ENCODE measurements around the gene IFT27.
"Not testable (repeated sequence)": the region's sequence is repeated elsewhere in the genome, so short reads cannot be mapped to it uniquely, and the experiment has no call there.

The IFT27 gene

DNA sequence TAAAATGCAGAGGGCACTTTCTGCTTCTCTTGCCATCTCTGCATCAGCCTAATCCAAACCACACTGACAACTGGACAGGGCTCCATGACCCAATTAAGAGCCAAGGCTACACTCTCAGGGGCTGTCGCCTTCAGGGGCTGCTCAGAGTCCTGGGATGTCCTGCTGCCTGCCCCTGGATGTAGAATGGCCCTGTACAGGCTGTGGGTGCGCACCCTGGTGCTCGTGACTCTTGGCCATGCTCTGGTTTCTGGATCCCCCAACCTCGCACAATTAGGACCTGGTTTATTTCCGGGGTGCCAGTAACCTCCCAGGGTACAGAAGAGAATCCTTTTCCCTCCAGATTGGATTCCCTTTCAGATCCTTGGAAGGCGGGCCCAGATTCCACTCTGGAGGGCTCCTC lies 11.3 kb downstream of the IFT27 start:
- DNase-seq: no peak

DNA sequence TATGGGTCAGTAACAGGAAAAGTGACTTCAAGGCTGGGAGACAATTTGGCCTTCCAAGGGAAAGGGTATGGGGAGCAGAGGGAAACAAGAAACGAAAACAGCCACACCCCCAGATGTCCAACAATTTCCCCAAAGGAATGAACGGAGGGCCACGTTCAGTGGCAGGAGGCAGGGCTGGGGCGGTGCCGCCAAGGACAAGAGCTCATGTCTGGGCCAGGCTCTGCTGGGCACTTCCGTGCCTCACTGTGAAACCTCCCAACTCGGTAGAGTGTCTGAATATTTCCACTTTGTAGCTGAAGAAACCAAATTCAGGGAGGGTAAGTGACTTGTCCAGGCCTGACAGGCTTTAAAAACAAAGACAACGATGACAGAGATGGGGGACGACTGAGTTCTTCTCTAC lies 11.9 kb downstream of the IFT27 start:
- DNase-seq: no peak

DNA sequence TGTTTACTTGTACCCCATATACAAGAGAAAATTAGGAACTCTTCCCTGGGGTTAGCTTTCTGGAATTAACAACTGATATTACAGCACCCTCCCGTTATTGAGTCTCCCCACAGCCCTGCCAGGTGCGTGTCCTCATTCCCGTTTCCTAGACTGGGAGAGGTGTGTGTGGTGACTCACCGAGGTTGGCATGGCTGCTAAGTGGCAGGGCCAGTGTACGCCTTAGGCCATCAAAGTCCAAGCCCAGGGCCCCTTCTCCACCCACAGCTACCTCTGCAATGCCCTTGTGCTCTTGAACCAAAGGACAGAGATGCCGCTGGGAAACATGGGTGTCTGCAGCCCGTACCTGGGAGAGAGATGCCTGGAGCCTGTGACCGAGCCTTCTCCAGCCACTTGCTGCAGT lies 12.3 kb downstream of the IFT27 start:
- no peak for DNase-seq

DNA sequence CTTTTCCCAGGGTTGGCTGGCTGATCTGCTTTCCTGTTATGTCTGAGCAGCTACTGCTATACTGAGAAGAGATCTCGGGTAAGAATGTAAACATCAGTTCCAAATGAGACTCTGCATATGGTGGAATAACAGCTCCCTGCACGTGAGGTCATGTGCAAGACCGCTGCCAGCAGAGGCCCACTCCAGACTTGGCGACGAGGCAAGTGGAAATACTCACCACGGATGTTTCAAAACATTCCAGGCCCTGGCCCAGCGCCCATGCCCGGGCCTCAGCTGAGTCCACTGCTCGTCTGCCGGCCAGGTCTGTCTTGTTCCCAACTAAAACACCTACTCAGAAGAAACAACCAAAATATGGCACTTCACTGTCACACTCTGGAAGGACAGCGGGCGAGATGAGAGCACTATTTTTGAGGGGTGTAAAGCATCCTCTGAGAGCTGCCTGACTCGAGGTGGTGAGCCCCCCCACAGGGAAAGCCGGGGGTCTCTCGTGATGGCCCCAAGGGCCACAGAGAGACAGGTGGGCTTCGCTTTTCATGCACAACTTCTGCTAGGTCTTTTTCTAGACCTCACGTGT lies 13.1 kb downstream of the IFT27 start:
- no peak for DNase-seq

GRCh38 chr22:36761553-36762240 lies 14.2 kb downstream of the IFT27 start:
- no peak for DNase-seq

GRCh38 chr22:36760786-36761185 lies 15.1 kb downstream of the IFT27 start:
- no peak for DNase-seq

GRCh38 chr22:36759481-36760159 lies 16.3 kb downstream of the IFT27 start:
- no peak for DNase-seq

DNA sequence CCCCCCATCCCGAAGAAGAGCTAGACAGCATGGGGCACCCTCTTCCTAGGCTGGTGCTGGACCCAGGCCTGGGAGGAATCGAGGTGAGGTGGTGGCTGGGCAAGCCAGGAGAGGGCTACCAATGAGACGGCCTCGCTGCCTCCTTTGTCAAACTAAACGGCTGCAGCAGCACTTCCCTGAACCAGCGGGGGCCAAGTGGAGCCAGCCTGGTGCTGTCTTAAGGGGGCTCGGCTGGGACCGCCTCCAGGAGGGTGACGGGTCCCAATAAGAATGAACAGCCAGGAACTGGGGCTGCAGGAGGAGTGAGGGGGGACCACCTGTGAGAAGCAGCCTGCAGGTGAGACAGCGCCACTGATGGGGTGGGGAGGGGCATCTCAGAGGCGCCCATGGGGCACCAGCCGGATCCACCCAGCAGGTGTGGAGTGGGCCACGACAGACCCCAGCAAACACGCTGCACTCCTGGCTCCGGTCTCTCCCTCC lies 17.1 kb downstream of the IFT27 start:
- no peak for DNase-seq

GRCh38 chr22:36757668-36758211 lies 18.2 kb downstream of the IFT27 start:
- DNase-seq: peak; percentile 76

DNA sequence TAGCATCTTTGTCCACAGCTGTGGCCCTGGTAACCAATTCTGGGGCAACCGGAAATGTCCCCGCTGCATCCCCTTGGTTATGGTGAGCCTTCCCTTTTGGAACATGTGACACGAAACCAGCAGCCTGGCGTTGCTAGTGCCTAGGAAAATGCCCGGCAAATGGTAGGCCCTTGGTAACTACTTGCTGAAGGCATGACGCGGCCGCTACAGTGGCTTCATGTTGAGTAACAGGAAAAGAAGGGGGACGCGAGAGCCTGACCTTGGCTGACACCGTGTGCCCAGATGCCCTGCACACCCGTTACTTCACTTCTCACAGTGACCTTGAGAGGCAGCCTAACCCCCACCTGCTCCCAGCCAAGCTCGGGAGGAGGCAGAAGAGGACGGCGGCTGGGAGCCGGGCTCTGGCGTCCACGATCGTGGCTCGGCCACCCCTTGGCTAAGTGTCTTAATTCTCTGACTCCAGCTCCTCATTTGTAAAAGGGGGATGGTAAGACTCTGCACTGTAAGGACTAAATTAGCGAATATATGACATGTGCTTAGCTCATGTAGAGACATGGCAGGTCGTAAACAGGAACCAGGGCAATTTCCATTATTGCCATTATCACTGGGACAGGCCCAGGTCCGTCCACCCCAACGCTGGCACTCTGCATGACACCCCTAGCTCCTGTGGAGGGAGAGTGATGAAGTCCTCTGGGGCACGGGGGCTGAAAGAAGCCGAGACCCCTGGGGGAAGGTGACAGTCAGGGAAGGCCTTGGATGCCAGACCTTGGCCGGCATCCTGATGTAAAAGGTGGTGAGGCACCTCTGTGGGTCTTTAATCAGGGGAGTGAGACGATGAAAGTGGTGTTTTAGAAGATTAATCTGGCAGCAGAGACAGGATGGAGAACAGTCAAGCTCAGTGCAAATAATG lies 18.9 kb downstream of the IFT27 start:
- no peak for DNase-seq

DNA sequence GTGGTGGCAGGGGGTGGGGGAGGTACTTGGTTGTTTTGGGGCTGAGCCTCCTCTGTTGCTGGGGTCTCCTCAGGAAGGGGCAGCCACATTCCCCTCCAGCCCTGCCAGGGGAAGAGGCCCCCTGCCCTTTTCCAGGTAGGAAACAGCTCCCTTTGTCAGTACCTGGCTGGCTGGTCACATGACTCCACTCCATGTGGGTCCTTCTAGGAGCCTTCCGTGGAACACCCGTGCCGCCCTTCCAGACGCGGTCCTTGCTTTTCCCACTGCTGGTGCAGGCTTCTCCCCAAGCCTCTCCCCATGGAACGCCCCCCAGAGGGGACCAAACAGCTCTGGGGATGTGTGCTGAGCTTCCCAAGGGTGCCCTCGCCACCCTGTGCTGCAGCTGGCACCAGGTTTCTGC lies 19.9 kb downstream of the IFT27 start:
- peak; percentile 7 for DNase-seq

DNA sequence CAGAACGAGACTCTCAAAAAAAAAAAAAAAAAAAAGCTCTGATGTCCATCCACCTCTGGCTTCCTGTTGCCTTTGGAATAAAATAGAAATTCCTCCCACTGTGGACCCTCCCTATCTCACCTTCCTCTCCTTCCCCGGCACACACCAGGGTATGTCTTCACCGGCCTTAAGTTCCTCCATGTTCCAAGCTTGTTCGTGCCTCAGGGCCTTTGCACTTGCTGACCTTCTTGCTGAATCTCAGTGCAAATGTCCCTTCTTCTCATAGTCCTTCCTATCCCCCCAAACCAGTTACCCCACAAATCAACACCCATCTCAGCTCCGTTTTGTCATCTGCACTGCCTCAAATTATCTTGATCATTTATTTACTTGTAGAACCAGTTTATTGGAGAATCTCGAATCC lies 20.6 kb downstream of the IFT27 start:
- no peak for DNase-seq

- not testable (repeated sequence) for DNase-seq
Measured at GRCh38 chr22:36754881-36755280, 21.0 kb downstream of the IFT27 start.

- no peak for DNase-seq
Measured at GRCh38 chr22:36753916-36754315, 22.0 kb downstream of the IFT27 start.

GRCh38 chr22:36753120-36753802 lies 22.7 kb downstream of the IFT27 start:
- no peak for DNase-seq

- no peak for DNase-seq
Measured at GRCh38 chr22:36746375-36746970, 29.4 kb downstream of the IFT27 start.

DNA sequence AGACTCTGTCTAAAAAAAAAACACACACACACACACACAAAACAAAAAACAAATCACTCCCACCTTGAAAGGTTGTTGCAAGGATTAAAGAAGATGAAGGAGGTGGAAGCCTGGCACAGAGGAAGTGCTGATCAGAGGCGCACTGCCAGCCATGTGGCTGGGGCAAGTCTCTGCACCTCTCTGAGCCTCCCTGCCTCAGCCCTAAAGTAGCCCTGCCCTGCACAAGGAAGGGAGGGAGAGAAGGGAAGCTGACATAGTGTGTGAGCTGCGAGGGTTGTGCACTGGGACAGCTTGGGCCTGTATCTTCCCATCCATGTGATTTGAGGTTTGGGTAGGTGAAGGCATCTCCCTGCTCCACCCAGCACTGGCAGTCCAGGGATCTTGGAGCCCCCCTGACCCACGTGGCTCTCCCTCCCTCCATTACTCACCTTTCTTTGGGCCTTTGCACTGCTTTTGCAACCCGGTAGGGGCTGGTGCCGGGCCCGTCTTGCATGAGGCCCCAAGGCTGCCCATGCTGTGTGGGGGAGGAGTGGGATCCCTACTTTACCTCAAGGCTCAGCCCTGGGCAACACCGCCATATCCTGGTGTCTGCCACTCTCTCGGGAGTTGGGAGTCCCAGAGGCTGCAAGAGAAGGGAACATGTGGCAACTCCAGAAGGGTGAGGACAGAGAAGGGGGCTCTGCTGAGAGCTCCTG lies 30.5 kb downstream of the IFT27 start:
- no peak for DNase-seq

- no peak for DNase-seq
Measured at GRCh38 chr22:36744791-36745190, 31.1 kb downstream of the IFT27 start.

GRCh38 chr22:36744413-36744765 lies 31.5 kb downstream of the IFT27 start:
- DNase-seq: no peak

DNA sequence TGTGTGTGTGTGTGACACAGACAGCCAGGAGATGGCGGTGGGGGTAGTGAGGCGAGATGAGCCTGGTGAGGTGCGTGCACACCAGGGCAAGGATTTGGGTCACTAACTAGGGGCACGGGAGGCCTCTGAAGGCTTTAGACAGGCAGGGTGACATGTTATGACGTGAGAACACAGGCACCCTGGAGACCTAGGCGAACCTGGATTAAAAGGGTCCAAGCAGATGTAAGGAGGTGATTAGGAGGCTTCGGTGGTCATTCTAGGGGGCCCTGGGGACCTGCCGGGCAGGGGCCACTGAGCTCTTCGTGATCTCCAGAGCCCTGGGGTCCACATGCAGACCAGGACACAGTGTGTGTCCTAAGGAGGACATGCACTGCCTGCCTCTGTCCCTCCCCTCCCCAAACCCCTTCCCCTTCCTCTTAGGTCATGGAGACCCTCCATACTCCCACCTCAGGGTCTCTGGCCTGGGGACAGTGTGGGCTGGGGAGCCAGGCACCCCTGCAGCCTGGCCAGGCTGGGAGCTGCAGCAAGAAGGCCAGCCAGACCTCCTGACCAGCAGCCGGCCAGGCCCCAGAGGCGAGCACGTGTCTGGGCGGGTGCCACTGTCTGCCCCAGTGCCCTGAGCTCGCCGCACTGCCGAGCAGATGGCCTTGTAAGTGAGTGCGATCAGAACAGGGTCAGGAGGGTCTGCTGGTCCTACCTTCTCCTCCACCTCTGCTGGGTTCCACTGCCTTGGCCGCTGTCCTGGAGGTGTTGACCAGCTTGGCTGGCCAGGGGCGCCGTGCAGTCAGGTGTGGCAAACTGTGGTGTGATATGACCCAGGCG lies 32.1 kb downstream of the IFT27 start:
- DNase-seq: no peak

Data from NCI-H2171 treated with DMSO at 0.1 percent for 48 hours (cell line).